ENCODE data around the gene LPIN2. TPM values are rescaled to one million over a fixed set of nuclear protein-coding genes. Genes with fewer than 3 reads are reported as not detected.

Gene LPIN2
- total RNA-seq, 1 experiment from 2014 or later = 10.7 TPM

GRCh38 chr18:3055816-3056215 lies 42.9 kb upstream of the LPIN2 start:
- Histone ChIP-seq H3K9me3 (ENCODE audit: control insufficient read depth in 1 of 2, insufficient read depth in 1 of 2, low read depth in 1 of 2, low read length in 2 of 2) (0 out of 4 replicates have a peak, but pooled peaks cover 0 to 4% of the 10 kb centered on the region in 2 experiments), H2AFZ (ENCODE audit: low read depth, low read length, poor library complexity, severe bottlenecking) (no peak overlapping the region), H3K27ac (ENCODE audit: low read depth, low read length) (no peak overlapping the region), H4K20me1 (ENCODE audit: insufficient read depth) (no peaks in the 10 kb centered on the region), H3K4me1 (ENCODE audit: control insufficient read depth in 1 of 2, insufficient read depth in 2 of 2, low read length in 2 of 2) (peaks cover 0 to 13% of the 10 kb centered on the region in 2 experiments; a peak in 3 of 4 replicates), H3K4me3 (replicated peaks in 1 of 2; ENCODE audit: low read depth in 1 of 2, low read length in 2 of 2) (no peak overlapping the region), H3K36me3 (ENCODE audit: control insufficient read depth in 1 of 2, insufficient read depth in 2 of 2, low read length in 2 of 2) (no peaks in the 10 kb centered on the region), H3K27me3 (ENCODE audit: insufficient read depth, low read length) (no peaks in the 10 kb centered on the region), H3K9ac (ENCODE audit: low read length) (no peak overlapping the region), H3K4me2 (ENCODE audit: low read length) (no peak overlapping the region), H3K79me2 (ENCODE audit: insufficient read depth, low read length) (no peaks in the 10 kb centered on the region), H3K9me2 (ENCODE audit: insufficient read depth) (no peaks in the 10 kb centered on the region)
- BruUV-seq (replicated peaks) = no TSS peak
- TF ChIP-seq ZFX (IDR thresholded peaks at IDR 0.05) (no peak), ZNF274 (IDR thresholded peaks at IDR 0.05; ENCODE audit: low read depth, low read length) (no peak), EZH2 (IDR thresholded peaks at IDR 0.05) (no peak), RAD21 (IDR thresholded peaks at IDR 0.05; ENCODE audit: low read depth) (no peak), SP1 (IDR thresholded peaks at IDR 0.05; ENCODE audit: low read depth) (no peak), CTCF (IDR thresholded peaks at IDR 0.05 in 2 of 3, conservative IDR thresholded peaks at IDR 0.05 in 1 of 3; ENCODE audit: borderline replicate concordance in 1 of 3, insufficient read depth in 1 of 3, low read depth in 2 of 3, low read length in 2 of 3) (no peak), TCF7L2 (IDR thresholded peaks at IDR 0.05; ENCODE audit: borderline replicate concordance, extremely low read depth, insufficient read depth, insufficient read length) (no peak), MAX (IDR thresholded peaks at IDR 0.05) (no peak), JUND (IDR thresholded peaks at IDR 0.05) (no peak), CEBPB (IDR thresholded peaks at IDR 0.05; ENCODE audit: low read depth) (no peak), ATF3 (IDR thresholded peaks at IDR 0.05) (no peak), SIN3A (IDR thresholded peaks at IDR 0.05; ENCODE audit: low read depth) (no peak), ZBTB33 (IDR thresholded peaks at IDR 0.05; ENCODE audit: extremely low read depth, insufficient replicate concordance, low read length) (no peak), REST (IDR thresholded peaks at IDR 0.05; ENCODE audit: low read depth) (no peak), POLR2A (IDR thresholded peaks at IDR 0.05; ENCODE audit: borderline replicate concordance, extremely low read depth, insufficient read depth, insufficient read length) (no peak), SRF (IDR thresholded peaks at IDR 0.05; ENCODE audit: low read depth) (no peak), POLR2AphosphoS5 (IDR thresholded peaks at IDR 0.05; ENCODE audit: low read depth, low read length) (no peak), FOSL1 (IDR thresholded peaks at IDR 0.05; ENCODE audit: low read depth) (no peak), EGR1 (IDR thresholded peaks at IDR 0.05; ENCODE audit: low read depth) (no peak)
- no peak for ATAC-seq
- RAD21 ChIA-PET (ENCODE audit: low non-redundant PET in 1 of 2, low total read pairs in 2 of 2, uncharacterized antibody in 2 of 2, unreplicated experiment in 2 of 2) = no interaction called here
- CTCF ChIA-PET = no interaction called here
- no peak for DNase-seq (ENCODE audit: low read depth, low spot score)
- POLR2A ChIA-PET = no interaction called here
- intact Hi-C loops (cut with micrococcal nuclease) = no loop called here
